ENCODE data around the gene CASKIN2.

The CASKIN2 gene

DNA sequence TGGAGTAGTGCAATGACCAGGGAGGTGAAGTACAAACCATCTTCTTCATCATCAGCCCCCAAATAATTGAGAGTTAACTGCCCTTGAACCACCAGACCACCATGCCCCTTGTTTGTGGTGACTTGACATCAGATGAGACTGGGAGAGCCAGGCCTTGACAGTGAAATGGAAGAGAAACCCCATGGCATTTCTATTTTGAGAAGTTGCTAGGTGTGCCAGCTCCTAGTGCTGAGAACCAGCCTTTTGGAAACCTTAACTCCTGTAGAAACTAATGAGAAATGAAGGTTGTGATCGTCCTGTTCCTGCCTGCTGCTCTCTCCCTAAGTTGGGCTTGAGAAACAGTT is 56.1 kb downstream of the CASKIN2 start:
- TF ChIP-seq EZH2phosphoT487 (IDR thresholded peaks at IDR 0.05; ENCODE audit: borderline replicate concordance, low read length), result no peak
- TF ChIP-seq, protein P1, sequence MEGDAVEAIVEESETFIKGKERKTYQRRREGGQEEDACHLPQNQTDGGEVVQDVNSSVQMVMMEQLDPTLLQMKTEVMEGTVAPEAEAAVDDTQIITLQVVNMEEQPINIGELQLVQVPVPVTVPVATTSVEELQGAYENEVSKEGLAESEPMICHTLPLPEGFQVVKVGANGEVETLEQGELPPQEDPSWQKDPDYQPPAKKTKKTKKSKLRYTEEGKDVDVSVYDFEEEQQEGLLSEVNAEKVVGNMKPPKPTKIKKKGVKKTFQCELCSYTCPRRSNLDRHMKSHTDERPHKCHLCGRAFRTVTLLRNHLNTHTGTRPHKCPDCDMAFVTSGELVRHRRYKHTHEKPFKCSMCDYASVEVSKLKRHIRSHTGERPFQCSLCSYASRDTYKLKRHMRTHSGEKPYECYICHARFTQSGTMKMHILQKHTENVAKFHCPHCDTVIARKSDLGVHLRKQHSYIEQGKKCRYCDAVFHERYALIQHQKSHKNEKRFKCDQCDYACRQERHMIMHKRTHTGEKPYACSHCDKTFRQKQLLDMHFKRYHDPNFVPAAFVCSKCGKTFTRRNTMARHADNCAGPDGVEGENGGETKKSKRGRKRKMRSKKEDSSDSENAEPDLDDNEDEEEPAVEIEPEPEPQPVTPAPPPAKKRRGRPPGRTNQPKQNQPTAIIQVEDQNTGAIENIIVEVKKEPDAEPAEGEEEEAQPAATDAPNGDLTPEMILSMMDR (IDR thresholded peaks at IDR 0.05; ENCODE audit: low read depth, low read length, poor library complexity, severe bottlenecking), result no peak
- Histone ChIP-seq H3K36me3 (ENCODE audit: control insufficient read depth, low read length) (peaks cover 4% of the 10 kb centered on the region; the same call in 1 of the 2 replicates), H3K27me3 (ENCODE audit: control insufficient read depth, low read length) (no peaks in the 10 kb centered on the region), H3K9me2 (replicated peaks; ENCODE audit: control insufficient read depth, low read length) (no peaks in the 10 kb centered on the region), H3K4me3 (ENCODE audit: low read length) (no peak overlapping the region), H3K9me3 (ENCODE audit: control insufficient read depth, insufficient read depth, low read length) (no peaks in the 10 kb centered on the region), H3K79me2 (ENCODE audit: control insufficient read depth, low read length) (peaks cover 28% of the 10 kb centered on the region), H3F3A (ENCODE audit: control insufficient read depth, insufficient read depth) (no peaks in the 10 kb centered on the region), H3K27ac (ENCODE audit: low read depth, low read length) (no peak overlapping the region), H3K4me1 (ENCODE audit: control insufficient read depth, low read length) (peaks cover 28% of the 10 kb centered on the region), H3K4me2 (ENCODE audit: low read length) (no peak overlapping the region), H4K20me1 (ENCODE audit: control insufficient read depth, insufficient read depth, low read depth, low read length) (no peaks in the 10 kb centered on the region)

DNA sequence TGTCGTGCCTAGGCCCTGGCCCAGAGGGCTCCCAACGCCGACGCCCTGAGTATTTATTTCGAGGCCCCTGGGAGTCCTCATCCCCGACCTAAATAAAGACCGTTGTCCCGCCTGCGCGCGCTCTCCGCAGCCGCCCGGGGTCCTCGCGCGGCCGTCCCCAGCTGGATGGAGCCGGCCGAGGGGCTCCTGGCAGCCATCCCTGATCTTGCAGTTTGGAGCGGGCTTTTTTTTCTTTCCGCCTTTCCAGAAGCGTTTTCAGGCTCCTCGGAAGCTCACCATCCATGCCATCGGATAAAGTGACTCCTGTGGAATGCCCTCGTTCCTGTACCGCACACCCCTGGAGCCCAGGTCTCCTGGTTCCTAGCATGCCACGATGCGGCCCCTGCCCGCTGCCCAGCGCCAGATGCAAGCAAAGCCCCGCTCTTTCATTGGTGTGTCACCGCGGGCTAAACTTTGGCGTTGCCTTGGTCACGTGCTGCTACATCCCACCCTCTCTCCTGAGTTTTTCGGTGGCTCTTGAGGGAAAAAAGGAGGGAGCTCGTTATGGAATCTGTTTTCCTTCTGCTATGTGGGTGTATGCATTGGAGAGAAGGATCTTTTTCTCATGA is 58.2 kb downstream of the CASKIN2 start:
- H3K9me3 ChIP-seq (ENCODE audit: control insufficient read depth, insufficient read depth, low read length), result no peaks in the 10 kb centered on the region
- H3K27me3 ChIP-seq (ENCODE audit: control insufficient read depth, low read length), result no peaks in the 10 kb centered on the region
- TF ChIP-seq, protein P1 (IDR thresholded peaks at IDR 0.05; ENCODE audit: low read depth, low read length, poor library complexity, severe bottlenecking), result peak; percentile 10
- no peak for TF ChIP-seq EZH2phosphoT487 (IDR thresholded peaks at IDR 0.05; ENCODE audit: borderline replicate concordance, low read length)
- peaks cover 32% of the 10 kb centered on the region for H3K4me1 ChIP-seq (ENCODE audit: control insufficient read depth, low read length)
- no peaks in the 10 kb centered on the region for H3F3A ChIP-seq (ENCODE audit: control insufficient read depth, insufficient read depth)
- H3K27ac ChIP-seq (ENCODE audit: low read depth, low read length), result no peak overlapping the region
- H3K9me2 ChIP-seq (replicated peaks; ENCODE audit: control insufficient read depth, low read length), result no peaks in the 10 kb centered on the region
- H3K4me3 ChIP-seq (ENCODE audit: low read length), result peak overlapping the region; percentile 99
- H4K20me1 ChIP-seq (ENCODE audit: control insufficient read depth, insufficient read depth, low read depth, low read length), result no peaks in the 10 kb centered on the region
- peaks cover 24% of the 10 kb centered on the region for H3K79me2 ChIP-seq (ENCODE audit: control insufficient read depth, low read length)
- peaks cover 4% of the 10 kb centered on the region; the same call in 1 of the 2 replicates for H3K36me3 ChIP-seq (ENCODE audit: control insufficient read depth, low read length)
- H3K4me2 ChIP-seq (ENCODE audit: low read length), result peak overlapping the region; percentile 81

DNA sequence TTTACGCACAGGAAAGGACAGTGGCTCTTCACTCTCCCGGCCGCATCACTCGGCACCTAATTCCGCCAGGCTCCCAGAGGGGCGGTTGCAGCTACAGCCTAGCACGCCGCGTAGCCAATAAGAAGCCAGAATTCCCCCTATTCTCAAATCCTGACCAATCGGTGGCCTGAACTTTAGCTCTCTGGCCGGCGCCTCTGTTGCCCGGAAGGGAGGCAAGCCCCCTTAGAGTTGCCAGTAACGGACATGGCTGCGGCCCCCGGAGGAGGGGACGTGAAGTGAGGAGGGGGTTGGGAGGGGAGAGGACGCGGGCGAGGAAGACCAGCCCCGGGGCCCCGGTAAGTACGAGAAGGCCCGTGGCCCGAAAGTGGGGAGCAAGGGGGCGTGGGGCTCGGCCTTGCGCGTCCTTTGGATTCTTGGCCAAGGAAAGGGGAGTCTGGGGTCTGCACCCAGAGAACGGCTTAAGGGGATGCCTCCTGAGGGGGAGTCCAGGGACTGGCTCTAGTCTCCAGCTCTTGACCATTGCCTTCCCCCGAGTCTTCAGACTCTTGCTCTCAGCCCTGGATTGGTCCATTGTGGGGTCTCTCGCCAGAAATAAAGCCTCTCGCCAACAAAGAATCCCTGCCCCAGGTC is 58.8 kb downstream of the CASKIN2 start, which contains the start of gene TMEM94:
Gene TMEM94 (plus strand): TSS at position 219 of the 630 bp plus-strand sequence. CDS start 15,271 bp downstream, outside the sequence.
- H3K36me3 ChIP-seq (ENCODE audit: control insufficient read depth, low read length), result peaks cover 4% of the 10 kb centered on the region; the same call in 1 of the 2 replicates
- H3K9me2 ChIP-seq (replicated peaks; ENCODE audit: control insufficient read depth, low read length), result no peaks in the 10 kb centered on the region
- H3K4me1 ChIP-seq (ENCODE audit: control insufficient read depth, low read length), result peaks cover 32% of the 10 kb centered on the region
- H3K27ac ChIP-seq (ENCODE audit: low read depth, low read length), result peak within 1 kb of the TSS; percentile 25; the same call in 1 of the 2 replicates
- H4K20me1 ChIP-seq (ENCODE audit: control insufficient read depth, insufficient read depth, low read depth, low read length), result no peaks in the 10 kb centered on the region
- no peaks in the 10 kb centered on the region for H3K9me3 ChIP-seq (ENCODE audit: control insufficient read depth, insufficient read depth, low read length)
- no peaks in the 10 kb centered on the region for H3K27me3 ChIP-seq (ENCODE audit: control insufficient read depth, low read length)
- peaks cover 23% of the 10 kb centered on the region for H3K79me2 ChIP-seq (ENCODE audit: control insufficient read depth, low read length)
- peak within 1 kb of the TSS; percentile 99 for H3K4me3 ChIP-seq (ENCODE audit: low read length)
- TF ChIP-seq EZH2phosphoT487 (IDR thresholded peaks at IDR 0.05; ENCODE audit: borderline replicate concordance, low read length), result no peak
- TF ChIP-seq, protein P1 (IDR thresholded peaks at IDR 0.05; ENCODE audit: low read depth, low read length, poor library complexity, severe bottlenecking), result no peak
- no peaks in the 10 kb centered on the region for H3F3A ChIP-seq (ENCODE audit: control insufficient read depth, insufficient read depth)
- peak within 1 kb of the TSS; percentile 81 for H3K4me2 ChIP-seq (ENCODE audit: low read length)
